ENCODE results near the gene EPHX1.

DNA sequence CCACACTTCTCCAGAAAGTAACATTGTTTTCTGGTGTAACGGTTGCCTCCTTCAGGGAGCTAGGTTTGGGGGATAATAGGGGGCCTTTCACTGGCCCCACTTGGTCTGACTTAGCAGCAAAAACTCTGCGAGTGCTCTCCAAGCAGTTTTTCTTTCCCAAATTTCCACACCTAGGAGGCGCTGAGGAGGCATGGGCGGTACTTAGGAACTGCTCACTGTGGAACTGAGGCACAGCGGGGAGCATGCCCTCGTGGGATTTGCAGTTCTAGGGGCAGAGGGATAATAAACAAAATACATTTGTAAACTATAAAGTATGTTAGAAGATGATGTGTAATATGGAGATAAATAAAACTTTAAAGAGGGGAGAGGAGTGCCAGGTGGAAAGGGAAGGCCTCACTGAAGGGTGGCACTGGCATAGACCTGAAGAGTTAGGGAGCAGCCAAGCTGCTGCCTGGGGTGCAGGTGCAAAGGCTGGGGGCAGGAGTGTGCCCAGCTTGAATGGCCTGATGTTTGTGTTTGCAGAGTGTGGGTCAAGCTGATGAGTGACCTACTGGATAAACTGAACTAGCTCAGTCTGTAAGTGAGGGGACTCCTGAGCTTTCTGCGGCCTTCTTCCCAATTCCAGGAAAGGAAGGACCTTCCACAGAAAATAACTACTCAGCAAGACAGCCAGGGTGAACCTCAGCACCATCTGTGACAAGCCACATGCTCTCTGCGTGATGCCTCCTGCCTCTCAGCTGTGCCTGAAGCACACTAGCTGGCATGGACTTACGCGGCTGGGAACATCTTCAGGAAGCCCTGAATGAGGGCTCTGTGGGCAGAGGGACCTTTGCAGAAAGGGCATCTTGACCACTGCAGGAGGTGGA lies 1.9 kb downstream of the EPHX1 start:
- TF ChIP-seq, protein P1, sequence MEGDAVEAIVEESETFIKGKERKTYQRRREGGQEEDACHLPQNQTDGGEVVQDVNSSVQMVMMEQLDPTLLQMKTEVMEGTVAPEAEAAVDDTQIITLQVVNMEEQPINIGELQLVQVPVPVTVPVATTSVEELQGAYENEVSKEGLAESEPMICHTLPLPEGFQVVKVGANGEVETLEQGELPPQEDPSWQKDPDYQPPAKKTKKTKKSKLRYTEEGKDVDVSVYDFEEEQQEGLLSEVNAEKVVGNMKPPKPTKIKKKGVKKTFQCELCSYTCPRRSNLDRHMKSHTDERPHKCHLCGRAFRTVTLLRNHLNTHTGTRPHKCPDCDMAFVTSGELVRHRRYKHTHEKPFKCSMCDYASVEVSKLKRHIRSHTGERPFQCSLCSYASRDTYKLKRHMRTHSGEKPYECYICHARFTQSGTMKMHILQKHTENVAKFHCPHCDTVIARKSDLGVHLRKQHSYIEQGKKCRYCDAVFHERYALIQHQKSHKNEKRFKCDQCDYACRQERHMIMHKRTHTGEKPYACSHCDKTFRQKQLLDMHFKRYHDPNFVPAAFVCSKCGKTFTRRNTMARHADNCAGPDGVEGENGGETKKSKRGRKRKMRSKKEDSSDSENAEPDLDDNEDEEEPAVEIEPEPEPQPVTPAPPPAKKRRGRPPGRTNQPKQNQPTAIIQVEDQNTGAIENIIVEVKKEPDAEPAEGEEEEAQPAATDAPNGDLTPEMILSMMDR (conservative IDR thresholded peaks at IDR 0.05; ENCODE audit: low read length) = peak; percentile 55
- no peak for TF ChIP-seq EZH2phosphoT487 (IDR thresholded peaks at IDR 0.05; ENCODE audit: borderline replicate concordance)
